Vagina (tissue), 2 donors: Measurements from ENCODE around the gene SPEM2.

Experiments
- CTCF ChIP-seq, 3 experiments: fragments of 450-650 bp in 2 of 3; fragments of 200-600 bp in 1 of 3; sonication (generic) in 1 of 3; IDR thresholded peaks; one replicate each; pipeline ENCODE4 v1.5.1; 2017 to 2019; ENCODE audit warnings: antibody characterized with exemption in 3 of 3, mild to moderate bottlenecking in 2 of 3, moderate library complexity in 2 of 3
- POLR2A ChIP-seq, 2 donors: fragments of 450-650 bp; IDR thresholded peaks; one replicate each; pipeline ENCODE4 v1.6.1; 2017; ENCODE audit warnings: antibody characterized with exemption in 2 of 2, mild to moderate bottlenecking in 2 of 2, moderate library complexity in 2 of 2
- POLR2AphosphoS5 ChIP-seq, 2 donors: sonication (generic); formaldehyde crosslinking; IDR thresholded peaks; one replicate each; pipeline ENCODE4 v1.9.0; 2017; ENCODE audit warnings: antibody characterized with exemption in 2 of 2, mild to moderate bottlenecking in 2 of 2, low read depth in 1 of 2; ENCODE audit not compliant: insufficient read depth in 1 of 2

- no peak for TF ChIP-seq CTCF (IDR thresholded peaks at IDR 0.05)
- no peak for TF ChIP-seq POLR2AphosphoS5 (IDR thresholded peaks at IDR 0.05; ENCODE audit: insufficient read depth in 1 of 2, low read depth in 1 of 2)
- TF ChIP-seq POLR2A (IDR thresholded peaks at IDR 0.05), result no peak
Observed at GRCh38 chr17:7426203-7426863, 917 bp downstream of the SPEM2 start.
